CD4-positive, alpha-beta T cell treated with Interleukin-6 for 4 hours (primary cell): ENCODE measurements around the gene OR51E2.
A peak's percentile ranks its signal among the peaks of the same experiment; 100 is the strongest.

ENCODE experiments used
- DNase-seq: peaks from one replicate; pipeline ENCODE4 v3.0.0-alpha.2; 2020; ENCODE audit warnings: mixed read lengths

The OR51E2 gene

DNA sequence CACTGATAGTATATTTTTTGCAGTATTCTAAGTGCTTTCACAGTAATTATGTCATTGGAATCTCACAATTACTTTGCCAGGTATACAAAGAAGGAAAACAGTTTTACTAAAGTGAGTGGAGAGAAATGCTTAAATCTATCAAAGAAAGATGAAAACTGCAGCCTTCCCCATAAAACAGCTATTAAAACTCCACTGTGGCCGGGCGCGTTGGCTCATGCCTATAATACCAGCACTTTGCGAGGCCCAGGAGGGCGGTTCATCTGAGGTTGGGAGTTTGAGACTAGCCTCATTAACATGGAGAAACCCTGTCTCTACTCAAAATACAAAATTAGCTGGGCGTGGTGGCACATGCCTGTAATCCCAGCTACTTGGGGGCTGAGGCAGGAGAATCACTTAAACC lies 34.8 kb downstream of the OR51E2 start:
- no peak for DNase-seq

DNA sequence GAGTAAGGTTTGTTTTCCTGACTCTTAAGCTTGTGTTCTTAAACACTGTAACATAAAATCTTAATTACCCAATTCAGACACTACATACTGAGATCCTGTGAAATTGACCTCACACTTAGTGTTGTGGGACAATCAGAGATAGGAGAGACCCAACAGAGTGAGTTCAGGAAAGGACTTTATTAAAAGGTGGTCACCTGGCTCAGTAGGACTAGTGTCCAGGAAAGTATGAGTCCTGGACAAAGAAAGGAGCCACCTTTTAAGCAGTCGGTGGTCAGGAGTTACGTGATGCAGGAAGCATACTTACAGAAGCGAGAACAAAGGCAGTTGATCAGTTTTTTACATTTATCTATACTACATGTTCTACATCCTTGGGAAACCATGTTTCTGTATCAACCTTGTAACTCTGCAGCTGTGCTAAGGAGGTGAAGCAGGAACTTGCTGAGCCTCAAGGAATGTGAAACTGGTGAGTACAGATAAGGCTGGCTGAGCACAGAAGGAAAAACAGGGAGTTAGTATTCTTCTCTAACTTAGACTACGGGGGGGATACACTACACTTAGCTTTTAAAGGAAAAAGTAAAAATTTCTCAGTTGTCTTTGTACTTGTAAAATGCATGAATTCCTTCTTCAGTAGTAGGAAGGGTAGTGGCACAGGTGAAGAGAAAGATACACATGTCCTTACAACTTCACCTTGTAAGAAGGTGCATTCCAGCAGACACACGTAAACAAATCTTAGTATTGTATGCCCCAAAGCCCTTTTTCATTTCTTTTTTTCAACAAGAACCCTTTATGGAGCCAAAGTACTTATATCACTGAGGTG lies 38.8 kb downstream of the OR51E2 start:
- no peak for DNase-seq

DNA sequence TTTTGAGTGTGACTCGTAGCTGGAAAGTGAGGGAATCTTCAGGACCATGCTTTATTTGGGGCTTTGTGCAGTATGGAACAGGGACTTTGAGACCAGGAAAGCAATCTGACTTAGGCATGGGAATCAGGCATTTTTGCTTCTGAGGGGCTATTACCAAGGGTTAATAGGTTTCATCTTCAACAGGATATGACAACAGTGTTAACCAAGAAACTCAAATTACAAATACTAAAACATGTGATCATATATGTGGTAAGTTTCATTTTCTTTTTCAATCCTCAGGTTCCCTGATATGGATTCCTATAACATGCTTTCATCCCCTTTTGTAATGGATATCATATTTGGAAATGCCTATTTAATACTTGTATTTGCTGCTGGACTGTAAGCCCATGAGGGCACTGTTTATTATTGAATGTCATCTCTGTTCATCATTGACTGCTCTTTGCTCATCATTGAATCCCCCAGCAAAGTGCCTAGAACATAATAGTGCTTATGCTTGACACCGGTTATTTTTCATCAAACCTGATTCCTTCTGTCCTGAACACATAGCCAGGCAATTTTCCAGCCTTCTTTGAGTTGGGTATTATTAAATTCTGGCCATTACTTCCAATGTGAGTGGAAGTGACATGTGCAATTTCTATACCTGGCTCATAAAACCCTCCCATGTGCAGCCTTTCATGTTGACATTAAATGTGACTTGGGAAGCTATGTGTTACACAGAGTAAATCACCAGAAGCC lies 42.9 kb downstream of the OR51E2 start:
- DNase-seq, result no peak

DNA sequence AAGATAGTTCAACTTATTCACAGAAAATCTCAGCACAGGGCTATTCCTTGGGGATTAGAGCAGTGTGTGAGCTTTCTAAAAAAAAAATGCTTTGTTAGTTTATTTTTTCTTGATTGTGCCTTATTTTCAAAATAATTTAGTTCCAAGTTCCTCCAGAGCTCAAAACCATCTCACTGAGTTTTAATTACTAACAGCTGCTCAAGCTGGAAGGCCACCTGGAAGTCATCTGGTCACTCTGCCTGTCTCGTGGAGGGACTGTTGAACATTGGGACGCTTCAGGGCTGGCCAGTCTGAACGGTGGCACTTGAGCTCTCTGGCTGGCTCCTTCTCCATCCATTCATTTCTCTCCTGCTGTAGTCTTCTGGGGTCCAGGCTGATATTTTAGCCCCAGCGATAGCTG lies 49.9 kb downstream of the OR51E2 start:
- DNase-seq, result no peak

DNA sequence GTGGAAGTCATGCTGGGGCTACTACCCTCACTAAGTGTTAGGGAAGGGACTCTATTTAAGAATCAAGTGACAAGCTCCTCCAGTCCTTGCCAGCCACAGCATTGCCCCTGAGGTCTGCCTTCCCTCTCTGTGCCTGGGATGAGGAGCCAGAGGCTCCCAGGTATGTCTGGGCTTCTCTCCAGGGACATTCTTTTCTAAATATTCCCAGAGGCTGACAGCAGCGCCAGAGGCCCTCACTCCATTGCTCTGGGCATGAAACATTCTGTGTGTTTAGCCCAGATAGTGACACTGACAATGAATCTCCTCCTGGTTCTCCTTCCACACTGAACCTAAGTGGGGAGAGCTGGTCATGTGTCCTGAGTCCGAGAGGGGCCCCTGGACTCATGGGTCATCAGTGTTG lies 51.7 kb downstream of the OR51E2 start:
- no peak for DNase-seq

DNA sequence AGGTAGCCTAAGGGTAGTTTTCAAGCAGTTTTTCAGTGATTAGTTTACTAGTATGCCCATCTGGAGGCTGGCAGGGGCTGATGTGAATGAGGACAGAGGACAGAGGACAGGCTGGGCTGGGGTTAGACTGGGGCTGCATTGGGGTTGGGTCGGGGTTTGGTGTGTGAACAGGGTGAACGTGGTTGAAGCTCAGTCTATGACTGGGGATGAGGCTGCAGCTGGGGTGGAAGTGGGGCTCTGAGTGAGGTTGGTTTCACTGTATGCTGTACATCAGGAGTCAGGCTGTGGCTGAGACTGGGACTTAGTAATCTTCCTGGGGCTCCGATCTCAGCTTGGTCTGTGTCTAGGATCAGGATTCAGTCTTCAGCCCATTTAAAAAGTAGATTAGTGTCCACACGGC lies 53.4 kb downstream of the OR51E2 start:
- no peak for DNase-seq

DNA sequence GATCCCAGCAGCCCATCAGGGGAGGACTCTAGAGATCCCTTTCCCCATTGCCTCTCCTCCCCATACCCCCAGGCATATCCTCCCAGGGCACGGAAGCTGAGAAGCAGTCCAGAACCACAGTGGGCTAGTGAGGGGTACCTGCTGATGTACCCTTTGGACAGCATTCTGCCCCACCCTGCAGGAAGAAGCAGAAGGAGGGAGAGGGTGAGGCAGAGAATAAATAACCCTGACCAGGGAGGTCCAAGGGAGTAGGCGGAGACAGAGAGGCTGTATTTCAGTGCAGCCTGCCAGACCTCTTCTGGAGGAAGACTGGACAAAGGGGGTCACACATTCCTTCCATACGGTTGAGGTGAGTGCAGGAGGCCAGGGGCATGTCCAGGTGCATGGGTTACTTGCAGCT lies 54.0 kb downstream of the OR51E2 start, which contains the start of gene OR51E1:
TSS of gene OR51E1 (plus strand) at position 301 of the 400 bp plus-strand sequence. CDS start 8,545 bp downstream, outside the sequence.
- DNase-seq, result no peak

GRCh38 chr11:4643076-4643475 lies 54.6 kb downstream of the OR51E2 start:
- no peak for DNase-seq

- no peak for DNase-seq
Observed at GRCh38 chr11:4642043-4642442, 55.6 kb downstream of the OR51E2 start.

DNA sequence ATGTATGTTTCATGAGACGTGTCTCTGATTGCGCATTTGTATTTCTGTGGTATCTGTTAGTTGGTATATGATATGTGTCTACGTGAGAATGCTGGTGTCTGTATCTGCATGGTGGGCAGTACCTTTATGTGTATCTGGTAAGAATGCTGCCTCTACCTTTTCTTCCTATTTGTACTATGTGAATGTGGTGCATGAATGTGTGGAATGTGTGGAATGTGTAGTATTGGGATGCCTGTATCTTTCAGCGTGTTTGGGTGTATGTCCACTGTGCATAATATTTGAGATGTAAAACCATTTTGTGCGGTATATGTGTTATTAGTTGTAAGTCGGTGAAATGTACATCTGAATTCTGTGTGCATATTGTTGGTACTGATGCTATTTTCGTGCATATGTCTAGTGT lies 56.2 kb downstream of the OR51E2 start:
- no peak for DNase-seq

- no peak for DNase-seq
Observed at GRCh38 chr11:4639931-4640330, 57.7 kb downstream of the OR51E2 start.

DNA sequence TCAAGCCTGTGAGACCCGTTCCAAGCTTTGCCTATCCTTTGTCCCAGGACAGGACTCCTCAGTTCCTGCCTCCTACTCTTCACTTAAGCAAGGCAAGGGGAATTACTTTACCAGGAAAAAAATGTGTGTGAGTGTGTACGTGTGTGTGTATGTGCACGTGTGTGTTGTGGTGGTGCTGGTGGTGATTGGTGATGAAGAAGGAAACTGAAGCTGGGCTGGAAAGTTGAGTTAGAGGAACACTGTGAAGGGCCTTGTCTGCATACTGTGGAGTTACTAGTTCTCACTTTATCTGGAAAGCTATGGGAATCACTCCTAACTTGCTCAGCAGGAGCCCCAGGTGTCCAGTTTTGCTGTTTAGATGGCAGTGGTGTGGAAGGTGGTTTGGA lies 60.0 kb downstream of the OR51E2 start:
- no peak for DNase-seq

- DNase-seq, result peak; percentile 68
Observed at GRCh38 chr11:4636962-4637661, 60.5 kb downstream of the OR51E2 start, which contains the start of gene OR51D1. OR51D1 (plus strand) TSS chr11:4637477; CDS start chr11:4639791, 2,314 bp downstream.

DNA sequence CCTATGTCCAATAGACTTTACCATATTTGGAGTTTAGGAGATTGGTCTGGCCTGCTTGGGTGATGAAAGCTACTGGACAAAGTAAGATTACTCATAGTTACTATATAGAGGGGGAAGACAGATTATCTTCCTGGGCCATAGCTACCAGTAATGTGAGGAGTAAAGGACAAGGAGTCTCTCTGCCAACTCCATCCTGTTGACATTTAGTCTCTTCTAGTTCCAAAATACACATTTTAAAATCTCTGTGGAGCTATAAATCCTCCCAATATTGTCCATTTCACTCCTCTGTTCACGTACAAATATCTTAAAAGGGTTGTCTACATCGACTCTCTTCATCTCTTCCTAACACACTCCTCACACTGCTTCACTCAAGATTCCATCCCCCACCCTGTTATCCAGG lies 61.5 kb downstream of the OR51E2 start:
- no peak for DNase-seq
